K562 (cell line): ENCODE results near the gene EEA1. TPM values are rescaled to one million over a fixed set of nuclear protein-coding genes. Genes with fewer than 3 reads are reported as not detected.

Experiments used
- C11orf30 ChIP-seq: fragments of 450-650 bp; IDR thresholded peaks from 2 replicates; pipeline ENCODE4 v1.6.1; 2016; ENCODE audit warnings: low read depth, mild to moderate bottlenecking
- CTCF ChIP-seq, 3 experiments: IDR thresholded peaks in 2 of 3; conservative IDR thresholded peaks in 1 of 3; 2 replicates each; pipeline ENCODE4 v1.5.1; 2011 to 2012; ENCODE audit warnings: low read length in 3 of 3, mild to moderate bottlenecking in 3 of 3, control low read depth in 2 of 3, improper control_type of control experiment in 1 of 3, inconsistent platforms in 1 of 3, low read depth in 1 of 3, mixed read lengths in 1 of 3, moderate library complexity in 1 of 3; ENCODE audit not compliant: insufficient read depth in 2 of 3
- DEAF1 ChIP-seq: fragments of 450-650 bp; formaldehyde crosslinking; IDR thresholded peaks from 2 replicates; pipeline ENCODE4 v1.4.0; 2020; ENCODE audit warnings: mild to moderate bottlenecking, moderate library complexity
- FOXK2 ChIP-seq, 2 experiments: fragments of 450-650 bp; IDR thresholded peaks in 1 of 2; conservative IDR thresholded peaks in 1 of 2; 2 replicates each; pipeline ENCODE4 v1.6.1; 2016; ENCODE audit warnings: low read depth in 2 of 2, mild to moderate bottlenecking in 1 of 2
- GATA2 ChIP-seq: sonication (generic); formaldehyde crosslinking; IDR thresholded peaks from 2 replicates; pipeline ENCODE4 v1.4.0; 2020; ENCODE audit warnings: mild to moderate bottlenecking, missing genetic modification reagents
- GTF3C2 ChIP-seq: IDR thresholded peaks from 3 replicates; pipeline ENCODE4 v1.6.1; 2011; ENCODE audit warnings: borderline replicate concordance, mild to moderate bottlenecking, moderate library complexity; ENCODE audit not compliant: insufficient read length; ENCODE audit errors: extremely low read depth
- HES1 ChIP-seq: fragments of 450-650 bp; IDR thresholded peaks from 2 replicates; pipeline ENCODE4 v1.6.1; 2016; ENCODE audit warnings: low read depth, mild to moderate bottlenecking, moderate library complexity
- MAFF ChIP-seq: IDR thresholded peaks from 2 replicates; pipeline ENCODE4 v1.6.1; 2012; ENCODE audit warnings: low read length, improper control_type of control experiment
- MAFG ChIP-seq: fragments of 450-650 bp; conservative IDR thresholded peaks from 2 replicates; pipeline ENCODE4 v1.6.1; 2016; ENCODE audit warnings: missing genetic modification characterization, missing compliant biosample characterization
- MEIS2 ChIP-seq: fragments of 450-650 bp; IDR thresholded peaks from 2 replicates; pipeline ENCODE4 v1.6.1; 2014; ENCODE audit warnings: mild to moderate bottlenecking; ENCODE audit not compliant: partially characterized antibody
- MXI1 ChIP-seq: IDR thresholded peaks from 2 replicates; pipeline ENCODE4 v1.6.1; 2011; ENCODE audit warnings: low read depth, mild to moderate bottlenecking, improper control_type of control experiment, low read length
- NFYB ChIP-seq: IDR thresholded peaks from 2 replicates; pipeline ENCODE4 v1.6.1; 2011; ENCODE audit warnings: mild to moderate bottlenecking, moderate library complexity; ENCODE audit not compliant: insufficient read length; ENCODE audit errors: extremely low read depth
- PKNOX1 ChIP-seq: fragments of 450-650 bp; IDR thresholded peaks from 2 replicates; pipeline ENCODE4 v1.6.1; 2016
- RAD21 ChIP-seq, 2 experiments: fragments of 250-450 bp in 1 of 2; fragments of 450-650 bp in 1 of 2; sonication (Bioruptor Pico) in 1 of 2; formaldehyde crosslinking in 1 of 2; IDR thresholded peaks in 1 of 2; conservative IDR thresholded peaks in 1 of 2; 2 replicates each; pipeline versions ENCODE4 v1.4.0 to v1.8.0; 2020 to 2022; ENCODE audit warnings: mild to moderate bottlenecking in 2 of 2, moderate library complexity in 1 of 2
- SOX6 ChIP-seq: fragments of 450-650 bp; IDR thresholded peaks from 2 replicates; pipeline ENCODE4 v1.6.1; 2014; ENCODE audit warnings: mild to moderate bottlenecking
- SP1 ChIP-seq: sonication (generic); formaldehyde crosslinking; IDR thresholded peaks from 2 replicates; pipeline ENCODE4 v1.8.1; 2022; ENCODE audit warnings: mild to moderate bottlenecking, missing genetic modification reagents
- STAG1 ChIP-seq: sonication (generic); formaldehyde crosslinking; IDR thresholded peaks from 2 replicates; pipeline ENCODE4 v1.5.0; 2020; ENCODE audit warnings: missing genetic modification reagents, borderline replicate concordance
- ZFX ChIP-seq: sonication (generic); formaldehyde crosslinking; IDR thresholded peaks from 2 replicates; pipeline ENCODE4 v1.8.0; 2022; ENCODE audit warnings: mild to moderate bottlenecking, missing genetic modification reagents, moderate library complexity
- ZNF316 ChIP-seq: fragments of 450-650 bp; IDR thresholded peaks from 2 replicates; pipeline ENCODE4 v1.6.1; 2016
- polyA plus RNA-seq, 8 experiments: library from polyadenylated mRNA; depleted of rRNA in 4 of 8; stranded (reverse) in 5 of 8; unstranded in 3 of 8; fragments of >200 nt; fragmentation: Nextera tagmentation in 2 of 8; fragmentation: Illumina TruSeq in 1 of 8; extraction: Ambion mirVana in 2 of 8; extraction: Trizol in 1 of 8; gene quantifications; 2 replicates each; pipeline versions ENCODE4 v1.2.1 to v1.2.3, GENCODE V29; 2011 to 2014; ENCODE audit warnings: inconsistent platforms in 1 of 8, missing spikeins in 1 of 8
- total RNA-seq, 7 experiments: library from RNA; depleted of rRNA in 6 of 7; stranded (reverse); fragments of >200 nt in 6 of 7; fragmentation: Illumina TruSeq in 2 of 7; extraction: Trizol in 2 of 7; gene quantifications; 2 replicates each; pipeline versions ENCODE4 v1.2.1 to v1.2.3, GENCODE V29; 2011 to 2021; ENCODE audit warnings: low replicate concordance in 1 of 7

EEA1 gene
- total and polyA plus RNA-seq, 9 of the 15 experiments (the other 6 are each of a cell fraction or from before 2014, with no cell fraction given) = 3.5 to 17.1 (median 7.5) TPM

GRCh38 chr12:92784797-92785562, 144.1 kb downstream of the EEA1 start (continued):
- no peak for TF ChIP-seq NFYB
- no peak for TF ChIP-seq SP1
- peak; percentile 22; the same call in 1 of the 2 replicates for TF ChIP-seq PKNOX1
- peak; percentile 87 for TF ChIP-seq C11orf30
- TF ChIP-seq MXI1 = peak; percentile 72
- no peak for TF ChIP-seq ZFX (CRISPR knock-in tag)
- peak; percentile 33 to 61; a peak in 2 of 4 replicates for TF ChIP-seq FOXK2 (conservative IDR thresholded peaks at IDR 0.05 in 1 of 2, IDR thresholded peaks at IDR 0.05 in 1 of 2; ENCODE audit: low read depth in 2 of 2)
- peak; percentile 94 for TF ChIP-seq ZNF316
- peak; percentile 91 for TF ChIP-seq MAFG (tag)
- peak; percentile 87 to 92 for TF ChIP-seq RAD21 (CRISPR knock-in tag; conservative IDR thresholded peaks at IDR 0.05 in 1 of 2, IDR thresholded peaks at IDR 0.05 in 1 of 2)
- peak; percentile 57 to 78 (median 62) for TF ChIP-seq CTCF (IDR thresholded peaks at IDR 0.05 in 2 of 3, conservative IDR thresholded peaks at IDR 0.05 in 1 of 3; ENCODE audit: insufficient read depth in 2 of 3, low read depth in 1 of 3, low read length in 3 of 3)
- peak; percentile 86 for TF ChIP-seq MAFF
- TF ChIP-seq DEAF1 (CRISPR knock-in tag) = peak; percentile 84
- TF ChIP-seq GTF3C2 = no peak
- peak; percentile 73; the same call in 1 of the 2 replicates for TF ChIP-seq STAG1 (CRISPR knock-in tag)
- TF ChIP-seq SOX6 = 0 out of 2 replicates have a peak, but pooled peaks have one; percentile 10
- TF ChIP-seq HES1 = no peak
- TF ChIP-seq GATA2 (CRISPR knock-in tag) = 0 out of 2 replicates have a peak, but pooled peaks have one; percentile 13
- TF ChIP-seq MEIS2 = peak; percentile 12
